HG02678 (cell line): ENCODE data around the gene PWP2.

Experiments used
- ATAC-seq: cut with Tn5 transposase; IDR thresholded peaks from one replicate; pipeline ENCODE4 v1.9.1; 2021; ENCODE audit warnings: mild to moderate bottlenecking, moderate library complexity; ENCODE audit not compliant: unreplicated experiment

The PWP2 gene

DNA sequence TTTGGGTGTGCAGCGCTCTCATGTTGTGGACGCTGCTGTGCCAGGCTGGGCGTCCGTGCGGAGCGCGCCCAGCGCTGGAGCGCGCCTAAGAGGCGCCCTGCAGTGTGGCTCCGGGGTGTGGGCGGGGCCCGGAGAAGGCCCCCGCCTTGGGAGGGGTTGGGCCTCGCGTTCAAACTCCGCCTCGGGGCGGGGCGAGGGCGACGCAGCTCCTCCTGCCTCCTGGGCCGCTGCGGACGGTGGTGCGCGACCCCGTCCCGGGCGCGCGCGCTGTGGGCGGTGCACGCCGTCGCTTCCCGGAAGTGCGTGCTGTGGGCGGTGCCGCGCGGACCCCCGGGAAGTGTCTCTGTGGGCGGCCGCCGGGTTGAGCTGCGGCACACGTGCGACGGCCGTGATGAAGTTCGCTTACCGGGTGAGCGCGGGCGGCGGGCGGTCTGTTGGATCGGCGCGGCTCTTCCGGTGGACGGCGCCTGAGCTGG, at the start of gene PWP2:
Gene PWP2 (plus strand): TSS at position 374 of the 476 bp plus-strand sequence. CDS start 18 bp downstream, at position 392.
- ATAC-seq: peak; percentile 85

DNA sequence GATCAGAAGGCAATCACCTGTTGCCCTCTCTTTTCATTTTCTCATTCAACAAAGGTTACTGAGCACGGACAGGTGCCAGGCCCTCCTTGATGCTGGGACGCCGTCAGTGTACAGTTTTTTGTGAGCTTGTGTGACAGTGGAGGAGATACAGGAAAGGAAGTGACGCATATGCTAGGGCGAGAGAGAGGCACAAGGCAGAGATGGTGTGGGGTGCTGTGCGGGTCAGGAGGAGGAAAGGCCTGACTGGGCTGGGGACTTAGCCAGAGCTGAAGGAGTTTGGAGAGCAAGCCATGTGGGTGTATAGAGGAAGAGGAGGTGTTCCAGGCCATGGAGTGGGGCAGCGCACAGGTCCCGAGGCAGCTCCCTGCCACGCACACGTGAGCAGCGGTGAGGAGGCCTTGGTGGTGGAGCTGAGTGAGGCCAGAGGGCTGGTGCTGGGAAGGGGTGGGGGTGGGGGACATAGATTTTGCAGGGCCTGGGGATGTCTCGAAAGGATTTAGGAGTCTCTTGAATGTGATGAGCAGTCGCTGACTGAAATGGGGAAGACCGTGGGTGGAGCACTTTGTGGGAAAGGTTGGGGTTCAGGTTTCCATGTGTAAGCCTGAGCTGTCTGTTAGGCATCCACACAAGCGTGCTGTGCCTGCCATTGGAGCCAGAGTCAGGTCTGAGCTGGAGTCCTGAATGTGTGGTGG, 49.1 kb upstream of the PWP2 start:
- ATAC-seq: no peak

DNA sequence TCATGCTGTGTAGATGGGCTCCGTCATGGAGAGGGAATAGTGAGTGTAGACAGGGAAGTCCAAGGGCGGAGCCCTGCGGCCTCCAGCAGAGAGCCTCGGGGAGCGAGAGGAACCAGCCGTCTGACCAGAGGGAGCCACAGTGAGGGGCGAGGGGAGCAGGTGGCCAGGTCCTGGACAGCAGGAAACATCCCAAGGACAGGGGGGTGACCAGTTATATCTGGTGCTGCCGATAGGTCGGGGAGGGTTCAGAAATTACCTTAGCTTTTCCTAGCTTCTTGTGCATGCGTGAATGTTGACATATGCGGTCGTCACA, 48.6 kb upstream of the PWP2 start:
- ATAC-seq: no peak

DNA sequence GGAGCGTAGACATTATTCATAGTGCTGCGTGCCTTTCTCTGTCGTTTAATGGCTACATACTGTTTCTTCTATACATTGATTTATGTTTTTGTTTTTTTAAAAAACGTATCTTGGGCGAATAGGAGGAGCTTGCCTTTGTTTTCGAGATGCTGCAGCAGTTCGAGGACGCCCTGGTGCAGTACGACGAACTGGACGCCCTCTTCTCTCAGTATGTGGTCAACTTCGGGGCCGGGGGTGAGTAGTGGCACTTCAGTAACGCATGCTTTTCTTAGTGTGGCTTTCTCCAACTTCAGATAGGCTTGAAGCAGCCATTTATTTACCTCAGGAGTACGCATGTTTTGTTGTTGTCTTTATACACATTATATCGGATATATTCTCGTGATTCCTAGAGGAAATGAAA, 48.2 kb upstream of the PWP2 start:
- no peak for ATAC-seq

DNA sequence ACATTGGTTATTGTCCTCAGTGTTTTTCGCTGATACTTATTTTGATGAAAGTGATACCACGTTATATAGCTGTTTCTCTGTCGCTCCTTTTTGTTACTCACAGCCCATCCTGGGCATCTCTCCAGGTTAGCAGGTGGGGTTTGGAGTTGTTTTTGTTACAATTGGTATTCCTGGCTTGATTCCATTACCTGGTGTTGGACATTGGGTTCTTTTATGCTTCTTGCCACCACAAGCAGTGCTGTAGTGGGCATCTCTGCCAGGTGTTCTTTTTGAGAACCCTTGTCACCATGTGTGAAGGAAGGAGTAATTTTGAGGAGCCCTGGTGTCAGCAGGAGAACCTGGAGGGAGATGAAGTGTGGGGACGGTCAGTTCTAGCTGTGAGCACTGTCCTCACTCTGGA, 47.5 kb upstream of the PWP2 start:
- ATAC-seq: no peak

DNA sequence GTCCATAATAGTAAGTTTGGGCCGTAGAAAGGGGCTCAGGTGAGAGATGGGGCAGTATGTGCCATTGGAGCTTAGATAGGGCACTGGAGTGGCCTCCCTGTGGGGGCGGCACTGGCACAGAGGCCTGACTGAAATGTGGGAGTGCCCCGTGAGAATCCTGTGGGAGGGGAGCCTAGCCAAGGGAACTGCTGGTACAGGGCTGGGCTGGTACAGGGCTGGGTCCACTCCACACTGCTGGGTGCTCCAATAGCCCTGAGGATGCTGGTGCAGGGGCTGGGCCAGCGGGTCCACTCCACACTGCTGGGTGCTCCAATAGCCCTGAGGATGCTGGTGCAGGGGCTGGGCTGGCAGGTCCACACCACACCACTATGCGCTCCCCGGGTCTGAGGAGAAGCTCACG, 44.8 kb upstream of the PWP2 start:
- ATAC-seq: no peak

DNA sequence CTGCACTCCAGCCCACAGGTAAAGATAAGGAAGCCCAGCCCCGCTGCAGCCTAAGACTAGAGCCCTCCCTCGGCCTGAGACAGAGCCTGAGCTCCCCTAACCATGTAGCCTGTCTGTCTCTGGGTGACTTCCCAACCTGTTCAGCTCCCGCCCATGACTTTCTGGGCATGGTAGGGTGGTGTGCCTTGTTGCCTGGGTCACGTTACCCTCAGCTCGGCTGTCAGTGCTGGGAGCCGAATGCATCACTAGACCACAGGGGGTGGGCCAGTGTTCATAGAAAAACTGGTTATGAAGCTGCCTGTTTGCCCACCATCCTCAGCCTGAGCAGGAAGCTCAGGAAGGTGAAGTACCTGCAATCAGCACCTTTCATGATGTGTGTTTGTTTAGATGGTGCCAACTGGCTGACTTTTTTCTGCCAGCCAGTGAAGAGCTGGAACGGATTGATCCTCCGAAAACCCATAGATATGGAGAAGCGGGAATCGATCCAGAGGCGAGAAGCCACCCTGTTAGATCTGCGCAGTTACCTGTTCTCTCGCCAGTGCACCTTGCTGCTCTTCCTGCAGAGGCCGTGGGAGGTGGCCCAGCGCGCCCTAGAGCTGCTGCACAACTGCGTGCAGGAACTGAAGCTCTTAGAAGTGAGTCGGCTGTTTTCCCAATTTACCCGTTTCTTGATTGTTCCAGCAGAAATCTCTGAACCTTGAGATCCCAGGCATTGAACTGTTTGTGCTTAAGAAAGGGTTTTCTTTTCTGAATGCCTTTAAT, 43.9 kb upstream of the PWP2 start:
- no peak for ATAC-seq

DNA sequence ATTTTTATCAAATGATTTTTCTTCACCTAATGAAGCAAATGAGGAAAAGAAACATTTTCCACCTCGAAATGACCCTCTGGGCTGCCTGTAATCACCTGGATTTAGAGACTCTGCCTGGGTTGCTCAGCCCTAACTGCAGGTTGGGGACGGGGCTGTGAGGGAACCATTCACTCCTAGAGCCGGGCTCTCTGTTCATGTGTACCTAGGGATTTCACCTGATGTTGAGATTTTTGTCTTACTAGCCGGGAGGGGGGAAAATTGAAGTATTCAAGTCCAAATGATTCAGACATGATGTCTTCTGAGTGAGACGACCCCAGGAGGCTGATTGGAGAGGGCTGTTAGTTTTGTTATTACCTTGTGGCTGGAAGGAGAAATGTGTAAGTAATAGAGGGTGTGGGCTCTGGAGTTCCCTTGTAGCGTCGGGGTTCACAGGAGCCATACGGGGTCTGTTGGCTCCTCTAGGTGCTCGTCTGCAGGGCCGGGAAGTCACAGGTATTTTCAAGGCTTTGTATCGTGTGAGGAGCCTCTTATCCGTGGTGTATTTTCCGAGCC, 42.3 kb upstream of the PWP2 start:
- ATAC-seq: no peak

DNA sequence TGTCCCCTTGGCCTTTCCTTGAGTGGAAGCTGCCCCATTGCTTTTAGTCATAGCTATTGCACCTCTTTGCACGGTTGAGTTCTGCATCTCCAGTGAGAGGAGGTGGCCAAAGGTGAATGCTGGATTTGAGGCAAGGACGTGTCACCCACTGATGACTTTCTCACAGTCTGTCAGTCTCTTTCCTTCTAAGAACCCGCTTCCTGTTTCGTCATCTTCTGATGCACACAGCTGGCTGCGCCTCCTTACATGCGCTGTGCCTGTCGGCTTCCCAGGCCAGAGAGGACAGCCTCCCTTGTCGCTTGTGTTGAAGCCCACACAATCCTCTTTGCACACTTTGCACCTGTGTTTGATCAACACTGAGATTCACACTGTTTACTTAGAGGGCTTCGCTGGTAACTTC, 41.8 kb upstream of the PWP2 start:
- no peak for ATAC-seq

DNA sequence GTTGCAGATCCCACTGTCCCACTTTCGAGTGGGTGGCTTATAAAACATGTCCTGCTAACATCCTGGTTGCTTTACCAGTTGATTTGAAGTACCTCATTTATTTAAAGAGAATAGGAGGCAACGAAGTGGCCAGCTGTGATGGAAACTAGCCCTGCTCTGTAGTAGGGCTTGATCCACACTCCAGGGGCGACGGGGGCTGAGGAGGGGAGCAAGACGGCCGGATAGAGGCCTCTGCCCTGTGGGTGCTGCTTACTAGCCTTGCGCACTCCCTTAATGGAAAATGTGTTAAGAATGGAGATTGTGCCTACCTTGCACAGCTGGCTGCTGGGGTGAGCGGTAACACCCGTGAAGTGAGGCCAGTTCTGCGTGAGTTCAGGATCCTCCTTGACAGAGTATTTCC, 41.1 kb upstream of the PWP2 start:
- no peak for ATAC-seq

DNA sequence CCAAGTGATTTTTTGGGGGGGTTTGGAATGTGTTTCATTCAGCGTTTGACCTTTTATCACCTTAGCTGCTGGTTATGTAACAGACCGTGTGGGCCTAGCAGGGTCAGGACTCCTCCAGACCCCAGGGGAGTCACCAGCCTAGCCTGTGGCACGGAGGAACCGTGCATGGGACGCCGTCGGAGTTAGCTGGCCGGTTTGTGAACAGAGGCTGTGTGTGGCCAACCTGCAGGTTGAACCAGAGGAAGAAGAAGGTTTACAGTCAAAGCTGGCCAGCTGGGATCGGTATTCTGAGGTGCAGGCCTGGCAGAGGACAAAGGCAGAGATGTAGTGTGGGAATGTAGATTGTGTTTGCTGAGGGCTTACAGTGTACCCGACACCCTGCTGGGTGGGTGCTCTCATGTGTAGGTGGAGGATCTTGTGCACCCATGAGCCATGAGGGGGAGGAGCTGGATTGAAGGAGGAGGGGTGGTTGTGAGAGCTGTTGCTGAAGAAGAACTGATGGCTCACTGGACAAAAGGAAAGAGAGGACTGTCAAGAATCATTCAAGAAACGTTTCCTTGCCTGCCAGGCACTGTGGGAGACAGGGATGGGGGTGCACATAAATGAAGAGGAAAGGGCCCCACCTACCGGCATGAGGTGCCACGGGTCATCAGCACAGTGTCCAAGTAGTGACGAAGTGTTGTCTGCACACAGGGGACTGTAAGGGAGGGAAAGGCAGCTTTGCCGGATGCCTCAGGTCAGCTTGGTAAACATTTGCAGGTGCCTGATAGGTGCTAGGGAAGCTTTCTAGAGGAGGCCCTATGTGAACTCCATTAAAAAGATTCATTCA, 40.0 kb upstream of the PWP2 start:
- no peak for ATAC-seq

DNA sequence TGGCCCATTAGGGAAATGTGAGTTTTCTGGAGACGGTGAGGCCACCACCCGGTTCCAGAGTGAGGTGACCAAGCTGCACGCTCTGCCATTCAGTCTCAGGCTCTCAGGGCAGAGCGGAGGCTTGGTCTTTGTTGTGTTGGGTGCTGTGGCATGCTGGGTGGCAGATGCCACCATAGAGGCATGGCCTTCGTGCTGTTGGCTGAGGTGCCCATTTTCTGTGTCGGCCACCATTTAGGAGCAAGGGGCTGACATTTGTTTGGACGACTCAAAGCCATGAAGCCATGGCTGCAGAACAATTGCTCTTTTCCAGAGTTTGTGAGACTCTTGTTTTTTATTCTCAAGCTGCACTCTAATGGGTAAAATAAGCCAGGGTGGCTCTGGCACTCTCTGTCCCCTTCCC, 36.8 kb upstream of the PWP2 start:
- ATAC-seq: no peak

DNA sequence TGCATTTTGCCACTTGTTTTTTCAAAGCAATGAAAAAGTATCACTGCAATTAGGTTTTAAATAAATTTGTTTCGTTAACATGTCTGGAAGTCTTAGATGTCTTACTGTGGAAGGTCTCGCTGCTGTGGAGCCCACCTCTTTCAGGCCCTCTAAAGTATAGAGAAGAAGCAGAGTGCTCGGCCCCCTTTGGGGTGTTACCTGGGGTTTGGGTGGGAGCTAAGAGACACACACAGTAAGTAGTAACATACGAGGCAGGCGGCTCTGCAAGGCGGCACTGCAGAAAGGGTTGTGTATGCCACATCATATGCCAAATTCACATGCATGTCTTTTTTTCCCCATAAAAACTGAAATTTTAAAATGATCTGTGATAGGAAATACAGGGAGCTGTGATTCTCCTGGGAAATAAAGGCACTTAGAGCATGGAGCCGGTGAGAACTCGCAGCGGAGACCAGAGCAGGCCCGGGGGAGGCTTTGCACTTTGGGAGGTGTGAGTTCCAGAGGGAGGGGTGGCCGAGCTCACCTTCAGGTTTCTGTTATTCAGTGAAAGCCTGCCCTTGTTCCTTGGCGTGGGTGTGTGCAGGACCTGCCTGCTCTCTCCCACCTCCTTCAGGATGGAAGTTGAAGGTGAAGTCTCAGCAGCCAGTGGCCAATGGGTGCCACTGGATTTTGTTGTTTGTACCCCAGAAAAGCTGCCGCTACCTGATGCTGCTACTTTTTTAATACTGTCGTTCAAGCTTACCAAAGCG, 35.7 kb upstream of the PWP2 start:
- no peak for ATAC-seq

DNA sequence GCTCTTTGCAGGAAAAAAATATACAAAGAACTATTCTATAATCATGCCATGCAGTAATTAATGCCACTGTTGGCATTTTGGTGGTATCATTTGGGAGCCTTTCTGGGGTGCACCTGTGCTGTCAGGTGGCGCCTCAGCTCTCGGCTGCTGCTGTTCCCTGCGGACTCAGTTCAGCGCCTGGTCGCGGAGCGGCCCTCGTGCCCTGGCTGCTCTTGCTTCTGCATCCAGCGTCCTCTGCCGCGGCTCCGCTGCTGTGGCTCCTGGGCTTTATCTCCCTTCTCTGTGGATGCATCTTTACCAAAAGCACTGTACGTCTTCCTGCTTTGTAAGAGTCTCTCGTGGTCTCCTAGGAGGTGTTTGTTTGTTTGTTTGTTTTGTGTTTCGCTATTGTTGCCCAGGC, 35.1 kb upstream of the PWP2 start:
- ATAC-seq: no peak

DNA sequence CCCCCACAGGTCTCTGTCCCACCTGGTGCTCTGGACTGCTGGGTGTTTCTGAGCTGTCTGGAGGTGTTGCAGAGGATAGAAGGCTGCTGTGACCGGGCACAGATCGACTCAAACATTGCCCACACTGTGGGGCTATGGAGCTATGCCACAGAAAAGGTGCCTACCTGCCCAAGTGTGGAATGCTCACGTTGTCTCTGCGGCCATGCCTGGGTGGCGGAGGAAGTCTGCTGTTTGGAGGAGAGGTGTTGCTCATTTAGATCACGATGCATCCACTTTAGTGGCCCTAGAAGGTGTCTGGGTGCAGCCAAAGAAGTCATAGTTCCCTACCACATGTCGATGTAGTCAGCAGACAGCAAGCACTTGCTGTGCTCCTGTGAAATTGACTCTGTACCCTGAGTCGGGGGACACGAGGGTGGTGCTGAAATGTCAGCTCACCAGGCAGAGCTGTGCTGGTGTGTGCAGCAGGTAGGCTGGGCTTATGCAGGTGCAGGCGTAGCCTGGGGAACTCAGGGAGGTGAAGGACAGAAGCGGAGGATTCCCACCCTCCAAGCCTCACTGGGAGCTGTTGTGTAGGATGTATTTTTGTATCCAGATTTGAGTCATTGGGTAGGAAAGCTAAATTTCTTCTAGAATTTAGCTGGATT, 32.8 kb upstream of the PWP2 start:
- no peak for ATAC-seq

DNA sequence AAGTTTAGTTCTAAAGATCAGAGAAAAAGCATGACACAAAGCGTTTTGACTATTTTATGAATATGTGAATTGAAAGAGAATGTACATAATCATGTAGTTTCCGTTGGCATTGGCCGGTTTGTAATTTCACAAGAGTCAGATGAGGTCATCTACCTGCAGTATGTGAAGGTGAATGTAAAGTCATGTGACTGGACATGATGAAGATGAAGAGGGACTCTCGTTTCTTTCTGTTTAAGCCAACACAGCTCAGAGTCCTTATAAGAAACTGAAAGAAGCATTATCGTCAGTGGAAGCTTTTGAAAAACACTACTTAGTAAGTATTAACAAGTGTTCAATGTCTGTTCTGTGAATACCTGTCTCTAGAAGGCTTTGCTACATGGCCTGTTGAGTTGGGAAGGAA, 30.9 kb upstream of the PWP2 start:
- ATAC-seq: no peak

DNA sequence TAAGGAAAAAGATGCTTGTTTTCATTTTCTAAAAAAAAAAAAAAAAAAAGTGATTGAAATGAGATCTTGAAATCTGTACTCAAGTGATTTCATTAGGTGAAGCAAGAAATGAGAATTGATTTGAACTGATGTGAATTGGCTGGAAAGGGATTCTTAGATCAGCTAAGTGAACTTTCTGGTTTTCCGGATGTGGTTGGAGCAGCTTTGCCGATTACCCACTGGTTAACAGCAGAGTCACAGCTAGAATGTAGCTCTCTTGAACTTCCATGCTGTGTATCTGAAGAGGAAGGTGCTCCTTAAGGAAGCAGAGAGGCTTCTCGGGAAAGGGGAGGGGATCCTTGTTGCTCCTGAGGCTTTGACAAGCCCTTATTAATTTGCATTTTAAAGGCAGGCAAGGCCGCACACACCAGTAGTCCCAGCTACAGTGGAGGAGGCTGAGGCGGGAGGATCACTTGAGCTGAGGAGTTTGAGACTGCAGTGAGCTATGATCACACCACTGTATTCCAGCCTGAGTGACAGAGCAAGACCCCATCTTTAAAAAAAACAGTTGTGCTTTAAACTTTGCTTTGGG, 28.7 kb upstream of the PWP2 start:
- no peak for ATAC-seq

DNA sequence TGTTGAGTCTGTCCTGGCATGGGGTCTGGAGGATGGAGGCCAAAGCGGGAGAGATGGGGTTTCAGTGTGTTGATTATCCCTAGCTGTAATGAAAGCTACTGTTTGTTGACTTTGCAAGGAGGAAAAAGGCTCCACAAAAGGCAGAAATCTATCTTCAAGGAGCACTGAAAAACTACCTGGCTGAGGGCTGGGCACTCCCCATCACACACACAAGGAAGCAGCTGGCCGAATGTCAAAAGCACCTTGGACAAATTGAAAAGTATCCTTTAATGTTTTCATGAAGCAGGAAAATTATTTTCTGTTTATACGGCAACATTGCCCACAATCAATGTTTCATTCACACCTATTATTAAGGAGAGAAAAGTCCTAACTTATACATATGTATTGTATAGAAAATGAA, 27.8 kb upstream of the PWP2 start:
- no peak for ATAC-seq

DNA sequence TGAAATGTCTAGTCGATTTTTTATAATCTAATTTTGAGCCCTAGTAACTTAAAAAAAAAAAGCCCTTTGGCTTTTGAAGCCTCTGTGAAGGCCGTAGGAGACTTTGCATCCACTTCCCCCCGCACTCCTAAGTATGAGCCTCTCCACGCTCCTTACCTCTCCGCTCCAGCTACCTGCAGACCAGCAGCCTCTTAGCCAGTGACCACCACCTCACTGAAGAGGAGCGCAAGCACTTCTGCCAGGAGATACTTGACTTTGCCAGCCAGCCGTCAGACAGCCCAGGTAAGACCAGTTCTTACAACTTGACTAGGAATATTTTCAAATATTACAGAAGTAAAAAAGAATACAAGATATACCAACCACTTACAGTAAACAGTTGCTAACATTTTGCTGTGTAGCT, 27.4 kb upstream of the PWP2 start:
- ATAC-seq: no peak
